LNCAP (cell line): ENCODE measurements around the gene PNLIPRP1.

Source experiments
- CTCF ChIP-seq: fragments of 450-650 bp; IDR thresholded peaks from 2 replicates; pipeline ENCODE4 v1.5.1; 2017; ENCODE audit warnings: mild to moderate bottlenecking

The PNLIPRP1 gene

DNA sequence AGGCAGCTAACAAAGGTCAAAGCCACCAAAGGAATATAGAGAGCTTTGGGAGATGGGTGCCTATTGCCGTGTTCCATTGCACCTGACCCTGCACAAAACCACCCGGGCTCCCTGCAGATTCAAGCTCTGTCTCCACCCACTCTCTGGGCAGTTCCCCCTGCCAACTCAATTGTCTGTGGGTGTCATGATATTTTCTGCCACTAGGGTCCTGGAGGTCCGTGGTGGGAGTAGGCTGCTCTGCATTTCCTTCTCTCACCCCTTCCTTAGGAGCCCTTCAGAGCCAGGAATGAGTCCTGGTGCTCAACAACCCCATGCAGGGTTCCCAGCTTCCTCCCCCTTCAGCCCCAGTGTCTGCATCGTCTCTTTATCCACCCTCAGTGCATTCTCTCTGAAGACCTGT is 64.1 kb downstream of the PNLIPRP1 start:
- TF ChIP-seq CTCF, result no peak

DNA sequence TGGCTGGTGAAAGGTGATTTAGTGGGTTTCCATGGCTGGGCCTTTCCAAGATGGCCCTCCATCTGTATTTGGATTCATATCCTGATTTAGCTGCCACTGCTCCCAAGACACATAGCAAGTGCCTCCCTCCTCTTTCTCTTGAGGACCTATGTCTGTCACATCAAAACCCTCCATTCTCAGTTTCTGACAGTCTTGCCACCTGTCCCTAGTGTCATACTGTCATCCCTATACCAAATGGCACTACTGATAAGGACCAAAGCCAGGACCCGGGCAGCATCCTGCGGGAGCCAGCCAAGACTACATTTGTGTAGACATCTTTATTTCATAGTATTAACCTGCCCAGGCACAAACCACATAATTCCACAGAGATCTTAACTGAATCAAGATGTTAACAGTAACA is 64.8 kb downstream of the PNLIPRP1 start:
- TF ChIP-seq CTCF, result no peak

GRCh38 chr10:116656044-116656443 is 65.3 kb downstream of the PNLIPRP1 start:
- no peak for TF ChIP-seq CTCF

- no peak for TF ChIP-seq CTCF
These were observed 67.2 kb downstream of the PNLIPRP1 start for GRCh38 chr10:116657863-116658551.
